GM12864 (cell line): ENCODE measurements around the gene LSAMP.

Experiments used
- DNase-seq: peaks from one replicate; pipeline ENCODE4 v3.0.0-alpha.2; 2011; ENCODE audit warnings: low read depth
- H3K4me3 ChIP-seq: 2 replicates; pipeline ENCODE4 v1.5.1; 2011; ENCODE audit warnings: mild to moderate bottlenecking, low read depth, low read length, control low read depth
- CTCF ChIP-seq: IDR thresholded peaks from 2 replicates; pipeline ENCODE4 v1.5.1; 2011; ENCODE audit warnings: low read depth, mild to moderate bottlenecking, moderate library complexity, low read length, control low read depth, inconsistent platforms; ENCODE audit errors: missing control alignments

The LSAMP gene

GRCh38 chr3:116030131-116030850 lies 415.0 kb downstream of the LSAMP start:
- no peak overlapping the region for H3K4me3 ChIP-seq
- no peak for TF ChIP-seq CTCF
- no peak for DNase-seq

- no peak for DNase-seq
- H3K4me3 ChIP-seq, result no peak overlapping the region
- no peak for TF ChIP-seq CTCF
Measured at GRCh38 chr3:116029266-116029665, 416.0 kb downstream of the LSAMP start.

- TF ChIP-seq CTCF, result no peak
Measured at GRCh38 chr3:116028157-116028556, 417.1 kb downstream of the LSAMP start.

GRCh38 chr3:116020989-116021388 lies 424.3 kb downstream of the LSAMP start:
- TF ChIP-seq CTCF, result no peak
- no peak for DNase-seq
- no peak overlapping the region for H3K4me3 ChIP-seq

More at GRCh38 chr3:116028157-116028556, 417.1 kb downstream of the LSAMP start:
- no peak overlapping the region for H3K4me3 ChIP-seq
- DNase-seq, result no peak

- peak; percentile 16 for DNase-seq
Measured at GRCh38 chr3:116020495-116020894, 424.8 kb downstream of the LSAMP start.

GRCh38 chr3:116019254-116019763 lies 426.0 kb downstream of the LSAMP start:
- no peak for TF ChIP-seq CTCF
- no peak overlapping the region for H3K4me3 ChIP-seq

More at GRCh38 chr3:116020495-116020894, 424.8 kb downstream of the LSAMP start:
- H3K4me3 ChIP-seq, result no peak overlapping the region
- no peak for TF ChIP-seq CTCF

GRCh38 chr3:116018646-116019045 lies 426.6 kb downstream of the LSAMP start:
- H3K4me3 ChIP-seq, result no peak overlapping the region
- TF ChIP-seq CTCF, result no peak
- DNase-seq, result no peak

More at GRCh38 chr3:116019254-116019763, 426.0 kb downstream of the LSAMP start:
- no peak for DNase-seq
